ENCODE data around the gene DNM3. TPM values are rescaled to one million over a fixed set of nuclear protein-coding genes. Genes with fewer than 3 reads are reported as not detected.

DNM3 gene
- polyA plus RNA-seq, 1 of the 3 experiments (the other 2 are of a cell fraction), result 0.43 TPM

- ChIA-PET POLR2A (no interaction called here), CTCF (interaction anchor here (0.8 to 3.8 kb wide), 5 partner anchors 12 to 446 kb away, joined by 3 to 25 read pairs (median 7); partner anchors contain the start of gene PIGC)
Observed at GRCh38 chr1:171997936-171998335, 156.6 kb downstream of the DNM3 start.

GRCh38 chr1:171998711-171999110, 157.4 kb downstream of the DNM3 start:
- CTCF ChIA-PET, result interaction anchor here (0.8 to 3.8 kb wide), 3 partner anchors 13 to 721 kb away, joined by 3 to 25 read pairs (median 3); no protein-coding TSS in a partner anchor
- peaks cover 7% of the 10 kb centered on the region for H3F3A ChIP-seq (replicated peaks; ENCODE audit: insufficient read depth)

More at GRCh38 chr1:171997936-171998335, 156.6 kb downstream of the DNM3 start:
- Histone ChIP-seq H3K4me2 (no peak overlapping the region), H2AFZ (ENCODE audit: low read depth) (no peak overlapping the region), H3K9ac (no peak overlapping the region), H4K20me1 (ENCODE audit: insufficient read depth) (no peaks in the 10 kb centered on the region), H3K9me3 (no peaks in the 10 kb centered on the region), H3K27ac (ENCODE audit: low read depth in 2 of 2, low read length in 1 of 2) (no peak overlapping the region), H3K4me3 (ENCODE audit: low read depth in 2 of 2, low read length in 1 of 2) (no peak overlapping the region), H3K79me2 (ENCODE audit: insufficient read depth) (no peaks in the 10 kb centered on the region), H3K27me3 (ENCODE audit: insufficient read depth) (no peaks in the 10 kb centered on the region), H3K4me1 (ENCODE audit: control insufficient read depth in 1 of 2, insufficient read depth in 2 of 2, low read depth in 1 of 2, low read length in 1 of 2) (no peaks in the 10 kb centered on the region; a peak in 1 of 4 replicates), H3F3A (replicated peaks; ENCODE audit: insufficient read depth) (peaks cover 4% of the 10 kb centered on the region), H3K36me3 (replicated peaks in 1 of 2; ENCODE audit: control insufficient read depth in 1 of 2, insufficient read depth in 2 of 2, low read length in 1 of 2) (no peaks in the 10 kb centered on the region), H3K9me2 (no peaks in the 10 kb centered on the region)
- WGBS (ENCODE audit: low lambda C conversion rate), result 74% methylated on average over 1 of the region's 1 CpG
- DNase-seq, result no peak
- TF ChIP-seq MXI1 (IDR thresholded peaks at IDR 0.05; ENCODE audit: low read depth, low read length) (no peak), RAD21 (IDR thresholded peaks at IDR 0.05; ENCODE audit: low read length) (no peak)

More at GRCh38 chr1:171998711-171999110, 157.4 kb downstream of the DNM3 start:
- Histone ChIP-seq H3K27ac (ENCODE audit: low read depth in 2 of 2, low read length in 1 of 2) (no peak overlapping the region), H3K4me1 (ENCODE audit: control insufficient read depth in 1 of 2, insufficient read depth in 2 of 2, low read depth in 1 of 2, low read length in 1 of 2) (no peaks in the 10 kb centered on the region; a peak in 1 of 4 replicates), H3K9me2 (no peaks in the 10 kb centered on the region), H3K9me3 (no peaks in the 10 kb centered on the region), H3K27me3 (ENCODE audit: insufficient read depth) (no peaks in the 10 kb centered on the region), H3K9ac (no peak overlapping the region), H2AFZ (ENCODE audit: low read depth) (no peak overlapping the region), H4K20me1 (ENCODE audit: insufficient read depth) (no peaks in the 10 kb centered on the region), H3K4me3 (ENCODE audit: low read depth in 2 of 2, low read length in 1 of 2) (no peak overlapping the region), H3K4me2 (no peak overlapping the region), H3K79me2 (ENCODE audit: insufficient read depth) (no peaks in the 10 kb centered on the region), H3K36me3 (replicated peaks in 1 of 2; ENCODE audit: control insufficient read depth in 1 of 2, insufficient read depth in 2 of 2, low read length in 1 of 2) (no peaks in the 10 kb centered on the region)
- DNase-seq, result no peak
- 83% methylated on average over 2 of the region's 2 CpGs for WGBS (ENCODE audit: low lambda C conversion rate)
- TF ChIP-seq RAD21 (IDR thresholded peaks at IDR 0.05; ENCODE audit: low read length) (no peak), MXI1 (IDR thresholded peaks at IDR 0.05; ENCODE audit: low read depth, low read length) (no peak), ZBTB33 (IDR thresholded peaks at IDR 0.05; ENCODE audit: borderline replicate concordance, low read depth) (no peak), NFIC (IDR thresholded peaks at IDR 0.05; ENCODE audit: borderline replicate concordance) (no peak), TAF1 (IDR thresholded peaks at IDR 0.05; ENCODE audit: borderline replicate concordance, low read depth, low read length) (no peak), MAX (IDR thresholded peaks at IDR 0.05; ENCODE audit: low read depth) (no peak), EZH2phosphoT487 (IDR thresholded peaks at IDR 0.05; ENCODE audit: borderline replicate concordance, low read depth) (no peak), PBX3 (IDR thresholded peaks at IDR 0.05) (no peak), SMC3 (IDR thresholded peaks at IDR 0.05; ENCODE audit: low read depth, low read length) (no peak)
- POLR2A ChIA-PET, result no interaction called here
